Measurements from ENCODE around the gene C2orf92.
"Not testable (repeated sequence)": the region's sequence is repeated elsewhere in the genome, so short reads cannot be mapped to it uniquely, and the experiment has no call there.

The C2orf92 gene

GRCh38 chr2:97695744-97696143, 26.2 kb downstream of the C2orf92 start:
- DNase-seq, result no peak

- peak; percentile 81 for DNase-seq
Measured at GRCh38 chr2:97697252-97698235, 28.0 kb downstream of the C2orf92 start.

- DNase-seq, result no peak
Measured at GRCh38 chr2:97698530-97698929, 29.0 kb downstream of the C2orf92 start.

- DNase-seq, result peak; percentile 67
Measured at GRCh38 chr2:97699765-97700444, 30.4 kb downstream of the C2orf92 start.

GRCh38 chr2:97701186-97701585, 31.7 kb downstream of the C2orf92 start:
- DNase-seq, result no peak

GRCh38 chr2:97701851-97702465, 32.4 kb downstream of the C2orf92 start:
- DNase-seq, result no peak

GRCh38 chr2:97702731-97703470, 33.4 kb downstream of the C2orf92 start:
- DNase-seq, result peak; percentile 61

- DNase-seq, result no peak
Measured at GRCh38 chr2:97703741-97704140, 34.2 kb downstream of the C2orf92 start.

- DNase-seq, result no peak
Measured at GRCh38 chr2:97704989-97705388, 35.5 kb downstream of the C2orf92 start.

- no peak for DNase-seq
Measured at GRCh38 chr2:97706112-97706511, 36.6 kb downstream of the C2orf92 start.

- DNase-seq, result no peak
Measured at GRCh38 chr2:97706708-97707345, 37.3 kb downstream of the C2orf92 start.

- no peak for DNase-seq
Measured at GRCh38 chr2:97707362-97708047, 38.0 kb downstream of the C2orf92 start.

GRCh38 chr2:97708048-97708380, 38.5 kb downstream of the C2orf92 start:
- DNase-seq, result no peak

GRCh38 chr2:97708608-97709007, 39.1 kb downstream of the C2orf92 start:
- no peak for DNase-seq

- no peak for DNase-seq
Measured at GRCh38 chr2:97711394-97711711, 41.8 kb downstream of the C2orf92 start.

GRCh38 chr2:97712175-97712574, 42.7 kb downstream of the C2orf92 start:
- not testable (repeated sequence) for DNase-seq

GRCh38 chr2:97712693-97713295, 43.3 kb downstream of the C2orf92 start:
- no peak for DNase-seq

- no peak for DNase-seq
Measured at GRCh38 chr2:97713296-97714083, 44.0 kb downstream of the C2orf92 start, which contains the start of gene ZAP70. ZAP70 (plus strand) TSS chr2:97713576; CDS start chr2:97724037, 10,461 bp downstream.

GRCh38 chr2:97714084-97714949, 44.8 kb downstream of the C2orf92 start:
- peak; percentile 40 for DNase-seq
